Adrenal gland (tissue), 12 donors: ENCODE measurements around the gene CUX1. TPM values are rescaled to one million over a fixed set of nuclear protein-coding genes. Genes with fewer than 3 reads are reported as not detected.

Experiments
- DNase-seq, 7 donors: peaks; one replicate each; pipeline ENCODE4 v3.0.0-alpha.2; 2019 to 2020
- H3K27ac ChIP-seq, 5 donors: fragments of 200-600 bp; sonication (generic) in 4 of 5; 1 replicate in 3 of 5; 2 replicates in 2 of 5; pipeline versions ENCODE4 v1.5.1 to v1.8.0; 2016 to 2020; ENCODE audit warnings: mild to moderate bottlenecking in 1 of 5
- H3K27me3 ChIP-seq: fragments of 200-600 bp; 2 replicates; pipeline ENCODE4 v1.8.0; 2021
- H3K36me3 ChIP-seq, 2 donors: fragments of 200-600 bp; replicated peaks in 1 of 2; 1 replicate in 1 of 2; 2 replicates in 1 of 2; pipeline versions ENCODE4 v1.5.1 to v1.8.0; 2018 to 2022
- H3K4me1 ChIP-seq, 2 donors: fragments of 200-600 bp; replicated peaks in 1 of 2; 1 replicate in 1 of 2; 2 replicates in 1 of 2; pipeline versions ENCODE4 v1.5.1 to v1.8.0; 2018 to 2021
- H3K4me3 ChIP-seq, 4 donors: fragments of 200-600 bp; sonication (generic) in 3 of 4; one replicate each; pipeline ENCODE4 v1.5.1; 2016 to 2018
- H3K9me3 ChIP-seq, 3 donors: fragments of 200-600 bp; sonication (generic) in 1 of 3; replicated peaks in 1 of 3; 1 replicate in 2 of 3; 2 replicates in 1 of 3; pipeline versions ENCODE4 v1.5.1 to v1.8.0; 2016 to 2021
- POLR2A ChIP-seq, 2 donors: fragments of 450-650 bp; IDR thresholded peaks; one replicate each; pipeline ENCODE4 v1.6.1; 2017; ENCODE audit warnings: antibody characterized with exemption in 2 of 2, mild to moderate bottlenecking in 2 of 2, moderate library complexity in 1 of 2
- WGBS, 4 donors: extraction: QIAGEN DNeasy Blood & Tissue Kit in 2 of 4; methylation state at CpG; one replicate each; pipeline versions ENCODE4 v1.1.5 to v1.1.7; 2013 to 2017; 5-methylcytosine and 5-hydroxymethylcytosine counted together
- intact Hi-C, 2 donors: fragments of 100-400 bp; cut with DNase I; formaldehyde crosslinking; loops; one replicate each; pipeline versions ENCODE4 v1.14.1 to v1.15.0; 2022 to 2023
- polyA plus RNA-seq, 3 donors: library from polyadenylated mRNA; stranded (reverse); fragments of 200-250 nt in 2 of 3; fragments of 350-450 nt in 1 of 3; fragmentation: Illumina TruSeq in 1 of 3; extraction: RNeasy Lipid Tissue Mini Kit (QIAGEN cat#74804) in 1 of 3; gene quantifications; one replicate each; pipeline ENCODE4 v1.2.3, GENCODE V29; 2013 to 2014
- total RNA-seq, 9 donors: library from RNA; depleted of rRNA in 4 of 9; stranded (reverse); fragments of >200 nt in 4 of 9; fragments of 120-200 nt in 1 of 9; fragmentation: NEBNext Ultra II Directional in 1 of 9; extraction: Animal tissue kit (Norgen Biotek cat#: 25700) in 1 of 9; gene quantifications; one replicate each; pipeline versions ENCODE4 v1.1.0 to v1.2.4, GENCODE V29; 2013 to 2023
- TF ChIP-seq, protein P1 (sequence below), 6 experiments: fragments of 450-650 bp in 4 of 6; fragments of 200-600 bp in 2 of 6; sonication (generic) in 1 of 6; IDR thresholded peaks; 1 replicate in 5 of 6; 2 replicates in 1 of 6; pipeline versions ENCODE4 v1.5.1 to v1.8.0; 2016 to 2021; ENCODE audit warnings: antibody characterized with exemption in 6 of 6, mild to moderate bottlenecking in 2 of 6, moderate library complexity in 1 of 6
- donor health status: healthy with polysubstance abuse.
- donor health status: Bipolar disorder and iron deficiency.
- donor health status: DM: yes; HTN: yes; CAD: no.
- donor health status: DM: no; HTN: no; CAD: no.
- donor health status: DM: no; HTN: no; CAD: no.
- donor health status: DM: yes; HTN: yes; CAD: no.

Gene CUX1
- total and polyA plus RNA-seq, 12 donors = 17.2 to 72.6 (median 58.3) TPM

DNA sequence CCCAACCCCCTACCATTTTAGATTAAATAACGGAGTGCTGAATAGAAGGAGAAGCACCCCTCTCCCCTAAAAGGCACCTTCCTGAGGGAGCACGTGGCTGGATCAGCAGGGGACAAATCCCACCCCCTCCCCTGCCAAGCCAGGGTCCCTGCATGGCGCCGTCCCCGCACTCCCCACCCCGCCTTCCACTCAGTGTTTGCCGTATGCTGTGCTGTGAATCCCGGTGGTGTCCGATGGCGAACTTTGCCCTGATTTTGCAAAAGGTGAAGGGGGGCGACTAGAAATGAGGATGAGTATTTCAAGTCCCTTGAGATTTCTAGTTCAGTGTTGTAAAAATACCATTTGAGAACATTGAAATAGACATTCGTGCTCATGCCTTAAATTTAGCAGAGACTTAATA lies 385.8 kb downstream of the CUX1 start:
- Histone ChIP-seq H3K27ac (no peak overlapping the region), H3K4me3 (no peak overlapping the region), H3K36me3 (peaks cover 0 to 53% of the 10 kb centered on the region in 2 donors), H3K9me3 (no peaks in the 10 kb centered on the region), H3K27me3 (no peaks in the 10 kb centered on the region), H3K4me1 (no peaks in the 10 kb centered on the region)
- no peak for TF ChIP-seq POLR2A (IDR thresholded peaks at IDR 0.05)
- TF ChIP-seq, protein P1, sequence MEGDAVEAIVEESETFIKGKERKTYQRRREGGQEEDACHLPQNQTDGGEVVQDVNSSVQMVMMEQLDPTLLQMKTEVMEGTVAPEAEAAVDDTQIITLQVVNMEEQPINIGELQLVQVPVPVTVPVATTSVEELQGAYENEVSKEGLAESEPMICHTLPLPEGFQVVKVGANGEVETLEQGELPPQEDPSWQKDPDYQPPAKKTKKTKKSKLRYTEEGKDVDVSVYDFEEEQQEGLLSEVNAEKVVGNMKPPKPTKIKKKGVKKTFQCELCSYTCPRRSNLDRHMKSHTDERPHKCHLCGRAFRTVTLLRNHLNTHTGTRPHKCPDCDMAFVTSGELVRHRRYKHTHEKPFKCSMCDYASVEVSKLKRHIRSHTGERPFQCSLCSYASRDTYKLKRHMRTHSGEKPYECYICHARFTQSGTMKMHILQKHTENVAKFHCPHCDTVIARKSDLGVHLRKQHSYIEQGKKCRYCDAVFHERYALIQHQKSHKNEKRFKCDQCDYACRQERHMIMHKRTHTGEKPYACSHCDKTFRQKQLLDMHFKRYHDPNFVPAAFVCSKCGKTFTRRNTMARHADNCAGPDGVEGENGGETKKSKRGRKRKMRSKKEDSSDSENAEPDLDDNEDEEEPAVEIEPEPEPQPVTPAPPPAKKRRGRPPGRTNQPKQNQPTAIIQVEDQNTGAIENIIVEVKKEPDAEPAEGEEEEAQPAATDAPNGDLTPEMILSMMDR (IDR thresholded peaks at IDR 0.05) = no peak
- DNase-seq = no peak
- 86 to 92% (median 90%) methylated on average over 8 to 12 of the region's 12 CpGs for WGBS, 4 donors
- intact Hi-C loops = no loop called here

DNA sequence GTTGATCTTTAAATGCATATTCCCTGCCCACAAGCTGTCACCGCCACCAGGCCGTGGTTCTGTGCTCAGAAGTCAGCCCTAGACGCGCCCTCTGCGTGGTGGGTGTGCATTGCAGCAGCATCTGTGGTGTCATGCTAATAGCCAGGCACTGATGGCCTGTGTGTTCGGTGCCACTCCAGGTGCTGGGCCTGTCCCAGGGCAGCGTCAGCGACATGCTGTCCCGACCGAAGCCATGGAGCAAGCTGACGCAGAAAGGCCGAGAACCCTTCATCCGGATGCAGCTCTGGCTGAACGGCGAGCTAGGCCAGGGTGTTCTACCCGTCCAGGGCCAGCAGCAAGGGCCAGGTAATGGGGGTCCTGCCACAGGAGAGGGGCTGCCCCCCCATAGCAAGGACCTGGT lies 386.8 kb downstream of the CUX1 start:
- Histone ChIP-seq H3K27me3 (no peaks in the 10 kb centered on the region), H3K9me3 (no peaks in the 10 kb centered on the region), H3K27ac (no peak overlapping the region), H3K36me3 (peaks cover 0 to 53% of the 10 kb centered on the region in 2 donors), H3K4me1 (no peaks in the 10 kb centered on the region), H3K4me3 (no peak overlapping the region)
- WGBS, 4 donors = 95 to 98% (median 97%) methylated on average over 8 to 16 of the region's 16 CpGs
- intact Hi-C loops = no loop called here
- DNase-seq = no peak
- TF ChIP-seq POLR2A (IDR thresholded peaks at IDR 0.05) = no peak
- TF ChIP-seq, protein P1 (IDR thresholded peaks at IDR 0.05) = no peak

DNA sequence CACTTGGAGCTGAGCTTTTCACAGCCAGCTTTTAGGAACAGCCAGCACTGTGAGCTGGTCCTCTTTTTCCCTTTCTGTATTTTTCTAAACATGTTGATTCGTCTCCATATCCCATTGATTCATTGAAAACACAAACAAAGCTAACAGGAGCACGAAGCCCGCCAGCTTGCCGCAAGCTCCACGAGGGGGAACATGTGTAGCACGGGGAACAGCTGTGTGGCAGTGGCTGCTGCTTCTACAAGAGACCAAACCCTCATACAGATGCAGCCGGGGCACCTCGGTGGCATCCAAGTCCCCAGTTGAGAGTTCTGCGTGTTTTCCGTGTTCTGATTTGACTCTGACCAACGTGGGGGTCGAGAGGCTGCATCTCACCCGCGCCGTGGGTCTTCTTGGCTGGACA lies 388.5 kb downstream of the CUX1 start:
- Histone ChIP-seq H3K9me3 (no peaks in the 10 kb centered on the region), H3K36me3 (peaks cover 0 to 48% of the 10 kb centered on the region in 2 donors), H3K4me1 (no peaks in the 10 kb centered on the region), H3K4me3 (no peak overlapping the region), H3K27ac (no peak overlapping the region), H3K27me3 (no peaks in the 10 kb centered on the region)
- TF ChIP-seq POLR2A (IDR thresholded peaks at IDR 0.05) = no peak
- TF ChIP-seq, protein P1 (IDR thresholded peaks at IDR 0.05) = no peak
- 96 to 97% (median 96%) methylated on average over 15 of the region's 15 CpGs for WGBS, 4 donors
- DNase-seq = no peak
- intact Hi-C loops = no loop called here

DNA sequence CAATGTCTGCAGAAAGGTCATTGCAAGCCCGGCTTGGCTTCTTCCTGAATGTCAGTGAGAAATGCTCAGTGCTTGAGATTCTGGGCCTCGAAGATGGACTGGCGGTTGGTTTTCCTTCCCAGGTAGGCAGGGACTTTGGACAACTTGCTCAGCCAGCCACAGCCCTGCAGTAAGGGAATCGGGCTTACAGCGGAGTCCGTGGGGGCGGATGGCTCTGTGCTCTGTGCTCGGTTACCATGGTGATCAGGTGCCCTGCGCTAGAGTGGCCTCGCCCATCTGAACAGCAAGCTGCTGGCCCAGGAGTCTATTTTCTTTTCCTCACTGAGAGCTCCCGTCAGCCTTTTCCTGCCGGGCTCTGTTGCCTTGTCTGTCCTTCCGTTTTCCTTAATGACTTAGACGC lies 391.4 kb downstream of the CUX1 start:
- 85 to 96% (median 89%) methylated on average over 13 to 14 of the region's 14 CpGs for WGBS, 4 donors
- Histone ChIP-seq H3K4me3 (no peak overlapping the region), H3K27me3 (no peaks in the 10 kb centered on the region), H3K9me3 (no peaks in the 10 kb centered on the region), H3K36me3 (peaks cover 0 to 30% of the 10 kb centered on the region in 2 donors), H3K27ac (no peak overlapping the region), H3K4me1 (no peaks in the 10 kb centered on the region)
- intact Hi-C loops = no loop called here
- peak in 1 of 7 donors; percentile 74 for DNase-seq
- TF ChIP-seq POLR2A (IDR thresholded peaks at IDR 0.05) = no peak
- TF ChIP-seq, protein P1 (IDR thresholded peaks at IDR 0.05) = no peak
